Thoracic aorta (tissue), 2 donors: Measurements from ENCODE around the gene AGBL5. TPM values are rescaled to one million over a fixed set of nuclear protein-coding genes. Genes with fewer than 3 reads are reported as not detected.
A peak's percentile ranks its signal among the peaks of the same experiment; 100 is the strongest.

Experiments used
- ATAC-seq: fragments of 150-250 bp; one replicate; pipeline ENCODE4 v1.8.0; 2017; ENCODE audit warnings: low read depth; ENCODE audit not compliant: insufficient number of reproducible peaks, low FRiP score
- DNase-seq: peaks from one replicate; pipeline ENCODE4 v3.0.0-alpha.2; 2020; ENCODE audit warnings: low spot score
- H3K27ac ChIP-seq, 2 donors: fragments of 200-600 bp; sonication (generic); 1 replicate in 1 of 2; 2 replicates in 1 of 2; pipeline ENCODE4 v1.5.1; 2016; ENCODE audit warnings: mild to moderate bottlenecking in 2 of 2, moderate library complexity in 2 of 2
- H3K27me3 ChIP-seq: fragments of 200-600 bp; sonication (generic); replicated peaks from 2 replicates; pipeline ENCODE4 v1.6.0; 2016; ENCODE audit warnings: mild to moderate bottlenecking; ENCODE audit not compliant: insufficient read depth
- H3K36me3 ChIP-seq: fragments of 200-600 bp; sonication (generic); one replicate; pipeline ENCODE4 v1.5.1; 2016
- H3K4me1 ChIP-seq, 2 donors: fragments of 200-600 bp; sonication (generic); 1 replicate in 1 of 2; 2 replicates in 1 of 2; pipeline versions ENCODE4 v1.5.1 to v1.6.0; 2016; ENCODE audit warnings: low read depth in 2 of 2, mild to moderate bottlenecking in 1 of 2; ENCODE audit not compliant: control insufficient read depth in 1 of 2
- H3K4me3 ChIP-seq: fragments of 200-600 bp; sonication (generic); 2 replicates; pipeline ENCODE4 v1.5.1; 2016; ENCODE audit warnings: mild to moderate bottlenecking
- H3K9me3 ChIP-seq: fragments of 200-600 bp; sonication (generic); 2 replicates; pipeline ENCODE4 v1.5.1; 2016
- CTCF ChIP-seq: fragments of 200-600 bp; sonication (generic); IDR thresholded peaks from one replicate; pipeline ENCODE4 v1.5.1; 2019; ENCODE audit warnings: antibody characterized with exemption
- total RNA-seq, 2 donors: library from RNA; depleted of rRNA; stranded (reverse); fragments of >200 nt; gene quantifications; one replicate each; pipeline versions ENCODE4 v1.1.0 to v1.2.3, GENCODE V29; 2016

The AGBL5 gene
- total RNA-seq, 2 donors from 2014 or later = 7.8 to 10.8 TPM

- Histone ChIP-seq H3K9me3 (no peaks in the 10 kb centered on the region), H3K4me1 (peaks cover 0 to 21% of the 10 kb centered on the region in 2 donors), H3K27me3 (no peaks in the 10 kb centered on the region), H3K36me3 (no peaks in the 10 kb centered on the region), H3K4me3 (no peak overlapping the region), H3K27ac (no peak overlapping the region)
- TF ChIP-seq CTCF = no peak
- DNase-seq (no peak), ATAC-seq (no peak)
Measured at GRCh38 chr2:27013738-27014137, 37.7 kb upstream of the AGBL5 start.

- H3K27ac ChIP-seq = no peak overlapping the region
- DNase-seq = no peak
- no peak for TF ChIP-seq CTCF
- H3K4me1 ChIP-seq = peaks cover 0 to 21% of the 10 kb centered on the region in 2 donors
- no peak for ATAC-seq
- no peak overlapping the region for H3K4me3 ChIP-seq
- H3K27me3 ChIP-seq = no peaks in the 10 kb centered on the region
- no peaks in the 10 kb centered on the region for H3K36me3 ChIP-seq
- no peaks in the 10 kb centered on the region for H3K9me3 ChIP-seq
Measured at GRCh38 chr2:27014771-27015433, 36.6 kb upstream of the AGBL5 start.

DNA sequence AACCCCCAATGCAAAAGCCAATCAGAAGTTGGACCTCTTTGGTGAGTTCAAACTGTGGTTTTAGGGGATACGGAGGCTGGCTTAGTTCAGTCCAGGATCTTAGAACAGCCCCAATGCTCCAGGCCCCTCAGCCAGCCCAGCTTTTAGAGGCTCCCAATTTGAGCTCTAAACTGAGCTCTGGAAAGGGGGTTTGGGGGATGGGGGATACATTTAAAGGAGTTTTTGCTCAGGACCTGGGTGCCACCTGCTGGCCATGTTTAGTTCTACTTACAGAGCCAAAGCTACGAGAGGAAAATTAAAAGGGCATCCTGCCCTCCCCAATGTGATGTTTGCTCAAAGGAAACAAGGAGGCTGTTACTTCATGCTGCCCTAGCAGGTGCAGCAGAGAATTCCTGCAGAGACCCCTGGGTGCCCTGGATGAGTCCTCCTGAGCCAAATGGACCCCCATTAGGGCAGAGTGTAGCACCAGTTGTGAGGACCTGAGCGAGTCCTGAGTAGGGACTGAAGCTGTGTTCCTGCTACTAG, 34.6 kb upstream of the AGBL5 start:
- H3K4me3 ChIP-seq = no peak overlapping the region
- H3K27me3 ChIP-seq = no peaks in the 10 kb centered on the region
- H3K27ac ChIP-seq = no peak overlapping the region
- peaks cover 0 to 21% of the 10 kb centered on the region in 2 donors for H3K4me1 ChIP-seq
- ATAC-seq = no peak
- H3K9me3 ChIP-seq = no peaks in the 10 kb centered on the region
- no peaks in the 10 kb centered on the region for H3K36me3 ChIP-seq
- peak; percentile 65 for TF ChIP-seq CTCF
- DNase-seq = no peak

GRCh38 chr2:27018142-27018541, 33.3 kb upstream of the AGBL5 start:
- ATAC-seq (no peak), DNase-seq (no peak)
- no peaks in the 10 kb centered on the region for H3K9me3 ChIP-seq
- H3K4me3 ChIP-seq = no peak overlapping the region
- no peak for TF ChIP-seq CTCF
- H3K27ac ChIP-seq = no peak overlapping the region
- H3K36me3 ChIP-seq = peaks cover 1% of the 10 kb centered on the region
- H3K4me1 ChIP-seq = peaks cover 0 to 21% of the 10 kb centered on the region in 2 donors
- H3K27me3 ChIP-seq = no peaks in the 10 kb centered on the region

DNA sequence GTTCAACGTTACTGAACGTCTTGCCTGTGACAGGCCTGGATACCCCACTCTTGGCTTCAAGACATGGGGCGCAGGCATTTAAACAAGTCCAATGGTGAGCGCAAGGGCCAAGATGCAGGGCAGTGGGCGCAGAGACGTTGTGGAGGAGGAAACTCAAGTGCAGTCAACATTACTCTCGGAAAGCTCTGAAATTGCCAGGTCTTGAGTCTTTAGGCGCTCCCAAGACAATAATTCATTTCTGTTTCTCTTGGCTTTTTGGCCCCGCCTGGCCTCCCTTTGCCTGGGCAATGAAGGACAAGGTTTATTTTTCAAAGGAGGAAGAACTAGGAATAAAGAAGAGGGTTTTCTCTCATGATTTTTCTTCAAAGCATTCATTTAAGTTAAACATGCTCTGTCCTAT, 32.0 kb upstream of the AGBL5 start:
- H3K27ac ChIP-seq = no peak overlapping the region
- TF ChIP-seq CTCF = no peak
- no peak overlapping the region for H3K4me3 ChIP-seq
- H3K27me3 ChIP-seq = no peaks in the 10 kb centered on the region
- peaks cover 9% of the 10 kb centered on the region for H3K36me3 ChIP-seq
- no peaks in the 10 kb centered on the region for H3K9me3 ChIP-seq
- ATAC-seq (no peak), DNase-seq (no peak)
- peaks cover 0 to 21% of the 10 kb centered on the region in 2 donors for H3K4me1 ChIP-seq
